HG03520 (cell line): ENCODE results near the gene TMEM132E.

Experiments
- ATAC-seq: cut with Tn5 transposase; IDR thresholded peaks from one replicate; pipeline ENCODE4 v1.9.1; 2021; ENCODE audit warnings: mild to moderate bottlenecking, moderate library complexity; ENCODE audit not compliant: unreplicated experiment

TMEM132E gene

DNA sequence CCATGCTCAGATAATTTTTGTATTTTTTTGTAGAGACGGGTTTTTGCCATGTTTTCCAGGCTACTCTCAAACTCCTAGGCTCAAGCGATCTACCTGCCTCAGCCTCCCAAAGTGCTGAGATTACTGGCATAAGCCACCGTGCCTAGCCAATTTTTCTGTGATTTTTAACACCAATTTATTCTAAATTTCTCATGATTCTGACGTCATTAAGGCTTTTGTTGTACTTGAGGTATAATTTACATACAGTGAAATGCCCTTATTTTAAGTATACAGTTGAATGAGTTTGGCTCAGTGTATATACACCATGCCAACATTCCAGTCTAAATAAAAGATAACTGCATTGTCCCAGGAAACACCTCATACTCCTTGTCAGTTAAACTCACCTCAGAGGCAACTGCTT lies 77.4 kb downstream of the TMEM132E start:
- ATAC-seq: no peak

- ATAC-seq: no peak
These were observed 79.6 kb downstream of the TMEM132E start for GRCh38 chr17:34658811-34659560.

GRCh38 chr17:34663714-34664113 lies 84.3 kb downstream of the TMEM132E start:
- ATAC-seq: no peak

DNA sequence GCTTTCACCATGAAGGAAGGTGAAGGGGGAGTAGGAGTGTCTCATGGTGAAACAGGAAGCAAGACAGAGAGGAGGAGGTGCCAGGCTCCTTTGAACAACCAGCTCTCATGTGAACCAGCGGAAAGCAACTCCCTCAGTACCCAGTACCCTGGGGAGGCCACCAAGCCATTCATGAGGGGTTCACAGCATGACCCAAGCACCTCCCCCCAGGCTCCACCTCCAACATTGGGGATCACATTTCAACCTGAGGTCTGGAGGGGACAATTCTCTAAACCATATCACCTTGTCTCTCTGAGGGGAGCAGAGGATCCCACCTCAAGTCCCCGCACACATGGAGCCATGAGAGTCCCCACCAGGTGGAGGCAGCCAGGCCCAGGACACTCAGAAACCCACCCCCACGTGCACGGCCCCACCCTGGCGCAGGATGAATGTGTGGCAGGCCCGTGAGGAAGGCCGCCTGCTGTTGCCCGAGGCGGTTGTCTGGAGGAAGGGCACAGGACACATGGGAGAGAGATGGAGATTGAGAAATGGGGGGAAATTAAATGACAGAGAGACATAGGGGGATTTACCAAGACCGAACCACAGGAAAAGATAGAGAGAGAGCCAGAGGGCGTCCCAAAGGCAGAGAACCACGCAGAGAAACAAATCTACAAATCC lies 85.9 kb downstream of the TMEM132E start:
- ATAC-seq: no peak

- ATAC-seq: no peak
These were observed 86.7 kb downstream of the TMEM132E start for GRCh38 chr17:34665819-34666763.

GRCh38 chr17:34667656-34668055 lies 88.3 kb downstream of the TMEM132E start:
- no peak for ATAC-seq

- no peak for ATAC-seq
These were observed 88.8 kb downstream of the TMEM132E start for GRCh38 chr17:34668206-34668605.

DNA sequence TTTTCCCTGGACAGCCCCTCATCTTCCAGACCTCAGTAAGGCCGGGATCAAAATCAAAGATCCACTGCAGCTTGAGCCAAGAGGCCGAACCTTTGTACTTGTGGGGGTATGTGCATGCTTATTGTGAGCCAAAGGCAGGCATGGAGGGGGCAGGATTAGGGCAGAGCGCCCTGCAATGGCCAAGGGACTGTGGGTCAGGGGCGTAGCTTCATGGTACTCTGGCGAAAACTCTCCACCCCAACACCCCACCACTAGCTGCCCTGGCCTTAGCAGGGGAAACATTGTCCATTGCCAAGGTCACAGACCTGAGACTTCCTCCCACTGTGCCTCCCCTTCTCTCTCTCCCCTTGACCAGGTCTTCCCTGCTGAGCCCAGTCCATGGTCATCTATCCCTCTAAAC lies 90.1 kb downstream of the TMEM132E start:
- ATAC-seq: no peak

- ATAC-seq: no peak
These were observed 91.2 kb downstream of the TMEM132E start for GRCh38 chr17:34670618-34671017.

GRCh38 chr17:34671191-34671590 lies 91.8 kb downstream of the TMEM132E start:
- no peak for ATAC-seq

DNA sequence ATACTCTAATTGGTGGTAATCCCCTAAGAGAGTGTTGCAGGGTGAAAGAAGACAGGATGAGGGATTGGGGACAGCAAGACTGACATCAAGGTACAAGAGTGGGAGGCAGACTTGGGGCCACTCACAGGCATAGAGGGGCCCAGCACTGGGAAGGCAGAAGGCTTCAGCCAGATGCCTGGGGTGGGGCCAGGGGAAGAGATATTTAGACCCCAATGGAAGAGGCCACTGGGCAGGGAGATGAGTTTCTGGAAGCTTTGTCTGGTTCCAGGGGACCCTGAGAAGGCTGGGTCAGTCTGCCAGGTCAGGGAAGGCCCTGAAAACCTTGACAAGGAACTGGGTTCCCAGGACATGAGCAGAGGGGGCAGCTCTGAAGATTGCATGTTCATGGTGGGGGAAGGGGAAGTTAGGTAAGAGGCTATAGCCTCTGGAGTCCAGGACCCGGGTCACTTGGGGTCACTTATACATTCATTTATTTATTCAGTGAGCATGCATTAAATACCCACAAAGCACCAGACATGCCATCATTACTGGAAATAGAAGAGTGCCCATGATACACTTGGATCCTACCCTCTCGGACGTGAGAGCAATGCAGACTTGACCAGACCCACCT lies 92.9 kb downstream of the TMEM132E start:
- ATAC-seq: no peak

- no peak for ATAC-seq
These were observed 94.1 kb downstream of the TMEM132E start for GRCh38 chr17:34673516-34673915.

DNA sequence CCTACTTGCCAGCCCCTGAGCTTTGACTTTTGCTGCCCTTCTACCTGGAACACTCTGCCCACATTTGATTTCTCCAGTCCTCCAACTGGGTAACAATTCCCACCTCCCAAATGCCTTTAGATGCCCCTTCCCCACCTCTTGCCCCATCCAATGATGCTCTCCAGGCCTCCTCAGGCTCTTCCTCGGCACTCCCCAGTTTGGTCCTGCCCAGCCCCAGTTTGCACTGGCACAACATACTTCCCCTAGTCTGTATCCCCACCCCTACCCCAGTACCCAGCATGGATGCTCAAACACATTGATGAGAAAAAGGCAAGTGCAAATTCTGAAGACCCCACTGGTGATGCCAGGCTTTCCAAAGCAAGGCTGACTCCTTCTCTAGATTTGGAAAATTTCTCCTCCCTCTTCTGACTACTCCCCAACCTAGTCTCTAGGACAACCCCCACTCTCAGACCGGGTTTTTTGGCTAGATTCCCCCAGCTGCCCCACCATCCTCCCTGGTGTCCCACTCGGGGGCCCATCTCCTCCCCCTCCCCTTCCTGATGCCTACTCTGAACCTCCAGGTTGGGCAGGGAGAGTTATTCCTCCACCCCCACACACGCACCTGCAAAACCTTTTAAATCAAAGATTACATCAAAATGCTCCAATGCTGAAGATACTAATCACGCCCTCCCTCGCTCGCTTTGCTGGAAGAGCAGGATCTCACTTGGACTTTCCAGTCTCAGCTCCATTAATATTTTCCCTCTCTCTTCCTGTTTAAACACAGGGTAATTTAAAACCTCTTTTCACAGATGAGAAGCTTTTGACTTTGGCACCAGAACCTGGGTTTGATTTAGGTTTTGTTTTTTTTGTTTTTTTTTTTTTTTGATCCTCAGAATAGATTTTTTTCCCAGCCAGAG lies 94.9 kb downstream of the TMEM132E start:
- ATAC-seq: no peak

DNA sequence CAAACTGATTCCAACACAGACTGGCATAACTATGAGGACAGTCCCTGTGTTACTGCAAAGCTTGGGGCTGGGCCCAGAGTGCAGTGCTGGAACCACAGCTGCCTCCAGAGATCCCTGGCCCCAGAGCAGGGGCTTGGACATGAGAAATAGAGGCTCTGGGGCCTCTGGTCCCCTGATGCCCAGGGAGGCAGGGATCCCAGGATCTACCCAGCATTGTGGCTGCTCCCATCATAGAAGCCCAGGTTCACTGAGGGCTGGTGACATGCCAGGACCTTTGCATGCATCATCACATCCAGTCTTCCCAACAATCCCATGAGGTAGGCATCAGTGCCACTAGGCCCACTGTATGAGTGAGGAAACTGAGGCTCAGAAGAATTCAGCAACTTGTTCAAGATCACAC lies 95.8 kb downstream of the TMEM132E start:
- ATAC-seq: no peak

GRCh38 chr17:34675605-34676004 lies 96.2 kb downstream of the TMEM132E start:
- no peak for ATAC-seq

DNA sequence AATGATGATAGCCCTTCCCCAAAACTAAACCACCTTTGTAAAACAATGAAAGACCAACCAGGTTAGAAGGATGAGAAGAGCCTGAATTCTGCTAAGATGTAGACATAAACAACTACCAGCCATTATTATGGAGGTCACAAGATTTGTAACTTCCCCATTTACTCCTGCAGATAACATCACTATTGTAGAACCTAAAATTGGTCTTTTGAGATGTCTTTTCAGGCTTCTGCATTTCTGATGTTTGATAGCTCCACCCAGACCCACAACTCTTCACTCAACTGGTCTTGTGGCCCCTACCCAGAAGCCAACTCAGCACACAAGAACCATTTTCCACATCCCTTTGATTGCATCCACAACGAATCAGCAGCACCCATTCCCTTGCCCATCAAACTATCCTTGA lies 100.8 kb downstream of the TMEM132E start:
- ATAC-seq: no peak

DNA sequence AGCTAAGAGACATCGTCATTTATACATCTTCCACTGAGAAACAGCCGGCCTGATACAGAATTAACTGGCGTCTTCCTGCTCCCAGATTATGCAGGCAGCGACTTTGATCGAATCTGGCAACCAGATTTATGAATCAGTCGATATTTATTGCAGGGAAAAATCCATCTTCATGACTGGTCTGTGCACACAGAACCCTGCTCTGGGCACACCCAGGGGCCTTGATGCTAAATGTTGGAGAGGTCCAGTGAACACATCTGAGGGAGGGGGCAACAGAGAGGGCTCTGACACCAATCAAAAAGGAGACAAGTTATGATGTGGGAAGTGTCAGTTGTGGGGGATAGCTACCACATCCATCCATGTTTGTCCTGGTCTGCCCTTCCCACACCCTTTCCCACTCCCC lies 102.9 kb downstream of the TMEM132E start:
- no peak for ATAC-seq

DNA sequence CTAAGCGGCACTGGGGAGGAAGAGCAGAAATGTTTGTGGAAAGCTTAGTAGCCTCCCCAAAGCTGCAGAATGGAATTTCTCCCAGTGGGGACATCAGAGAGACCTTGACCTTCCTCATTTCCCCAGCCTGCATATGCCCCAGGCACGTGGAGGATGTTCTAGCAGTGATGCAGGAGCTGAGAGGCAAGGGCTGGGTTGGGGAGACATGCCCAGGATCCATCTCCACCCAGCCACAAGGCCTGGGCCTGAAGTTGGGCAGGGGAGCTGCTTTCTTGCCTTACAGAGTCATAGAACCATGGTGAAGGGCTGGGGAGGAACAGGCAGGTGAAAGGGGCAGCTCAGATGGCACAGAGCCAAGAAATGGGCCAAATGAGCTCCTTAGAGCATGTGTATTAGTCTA lies 104.0 kb downstream of the TMEM132E start:
- ATAC-seq: no peak
